NCI-H1694 treated with DMSO at 0.1 percent for 48 hours (cell line): Measurements from ENCODE around the gene C1QTNF7.
A peak's percentile ranks its signal among the peaks of the same experiment; 100 is the strongest.

Experiments
- DNase-seq: peaks from one replicate; lab custom pipeline; 2025; lab: John Stamatoyannopoulos, UW

The C1QTNF7 gene

DNA sequence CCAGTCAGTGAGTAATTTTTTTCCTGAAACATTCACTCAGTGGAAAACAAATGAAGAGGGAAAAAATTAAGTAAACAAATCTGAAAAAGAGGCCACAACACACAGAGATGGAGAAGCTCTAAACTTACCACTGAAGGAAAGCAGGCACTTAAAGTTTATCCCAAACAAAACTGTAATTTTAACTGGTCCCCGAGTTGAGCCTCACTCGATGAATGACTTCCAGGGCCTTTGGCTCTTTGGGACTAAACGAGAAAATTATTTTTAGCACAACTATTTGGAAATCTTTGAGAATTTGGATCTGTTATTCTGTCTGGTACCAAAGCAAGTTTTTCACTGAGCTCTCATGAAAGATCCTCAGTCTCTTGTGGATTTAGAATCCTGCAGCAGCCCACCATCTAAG is at the start of gene C1QTNF7:
Gene C1QTNF7, plus strand, starts transcription at position 333 of the 400 bp plus-strand sequence. CDS start 7,711 bp downstream, outside the sequence.
- DNase-seq, result no peak

DNA sequence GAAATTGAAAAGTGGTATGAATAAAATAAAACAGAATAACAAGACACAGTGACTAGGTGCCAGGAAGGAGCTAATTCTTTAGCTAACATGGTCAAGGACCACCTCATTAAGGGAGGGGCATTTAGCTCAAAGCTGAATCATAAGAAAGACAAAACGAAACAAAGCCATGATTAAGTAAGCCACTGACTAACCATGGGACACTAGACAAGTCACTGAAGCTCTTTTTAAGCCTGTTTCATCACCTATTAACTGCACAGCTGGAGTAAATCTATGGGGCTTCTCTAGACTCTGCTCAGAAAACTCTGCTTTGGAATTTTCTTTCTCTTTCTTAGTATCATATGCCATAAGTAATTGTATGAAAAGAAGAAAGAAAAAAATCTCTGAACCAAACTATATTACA is 49.8 kb upstream of the C1QTNF7 start:
- DNase-seq, result no peak

DNA sequence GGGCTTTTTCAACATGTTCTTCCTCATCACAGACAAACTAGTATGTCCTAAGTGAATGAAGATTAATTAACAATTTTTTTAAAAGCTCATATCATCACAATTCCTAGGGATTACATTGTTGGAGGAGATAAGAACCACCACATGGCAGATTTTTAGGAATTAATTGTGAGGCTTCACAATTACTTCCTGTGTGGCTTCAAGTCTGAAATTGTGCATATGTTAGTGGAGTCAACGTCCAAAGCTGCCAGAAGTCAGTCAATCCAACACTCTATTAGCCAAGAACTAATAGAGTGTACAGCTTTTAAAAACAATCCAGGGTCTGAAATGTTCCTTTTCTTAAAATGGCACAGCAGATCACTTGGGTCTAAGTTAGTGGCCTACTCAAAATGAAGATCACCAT is 49.3 kb upstream of the C1QTNF7 start:
- DNase-seq, result no peak

DNA sequence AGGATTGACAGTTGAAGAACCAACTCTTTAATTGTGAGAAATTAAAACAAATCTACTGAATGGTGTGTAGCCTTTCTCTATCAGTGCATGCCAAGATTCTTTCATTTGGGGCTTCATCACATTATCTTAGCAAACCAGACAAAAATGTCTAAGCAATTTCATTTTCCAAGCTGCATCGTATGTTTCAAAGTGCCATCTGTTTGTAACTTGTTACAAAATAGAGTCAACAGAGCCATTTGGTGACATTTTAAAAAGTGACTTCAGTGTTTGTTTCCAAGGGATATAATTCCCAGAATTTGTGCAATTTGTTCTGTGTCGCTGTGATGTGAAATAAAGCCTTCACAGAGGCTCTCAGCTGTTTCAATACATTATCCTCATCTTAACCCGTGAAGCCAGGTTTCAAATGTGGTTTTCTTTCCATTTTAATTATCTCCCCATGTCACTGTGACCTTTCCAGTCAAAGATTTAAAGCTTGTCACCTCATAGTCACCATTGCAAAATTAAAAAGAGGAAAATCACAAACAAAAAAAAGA is 46.0 kb upstream of the C1QTNF7 start:
- no peak for DNase-seq

GRCh38 chr4:15382669-15383273 is 45.1 kb upstream of the C1QTNF7 start:
- DNase-seq, result no peak

DNA sequence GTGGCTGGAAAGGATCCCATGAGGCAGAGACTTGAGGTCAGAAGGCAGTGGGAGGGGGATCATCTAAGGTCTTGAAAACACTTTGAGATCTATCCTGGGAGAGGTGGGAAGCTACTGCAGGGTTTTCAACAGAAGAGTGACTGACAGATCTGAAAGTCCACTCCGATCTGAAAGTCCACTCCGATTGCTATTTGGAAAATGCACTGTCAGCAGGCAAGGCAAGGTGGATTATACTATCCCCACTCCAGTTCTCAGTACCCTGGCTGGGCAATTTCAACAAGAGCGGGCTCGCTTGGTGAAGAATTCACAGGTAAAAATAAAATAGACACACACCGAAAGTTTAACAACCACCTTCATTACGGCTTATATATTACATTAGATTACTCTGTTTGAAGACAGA is 42.3 kb upstream of the C1QTNF7 start:
- DNase-seq, result no peak

DNA sequence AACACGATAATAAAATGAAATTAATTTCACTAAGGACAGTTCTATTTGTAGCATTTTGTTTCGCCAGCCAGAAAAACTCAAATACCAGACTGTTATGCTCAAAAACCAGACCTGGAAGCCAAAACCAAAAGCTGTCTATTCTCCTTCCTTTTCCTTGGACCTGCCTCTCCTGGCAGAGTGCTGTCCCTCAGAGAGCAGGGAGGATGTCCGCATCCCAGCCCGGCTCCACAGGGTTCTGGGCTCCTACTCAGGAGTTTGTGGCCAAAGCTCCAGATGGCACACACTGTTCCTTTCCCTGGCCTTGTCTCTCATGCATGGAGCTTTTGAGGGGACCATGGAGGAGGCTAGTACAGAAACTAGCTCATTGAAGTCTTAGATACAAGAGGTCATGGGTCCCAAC is 41.9 kb upstream of the C1QTNF7 start:
- DNase-seq, result no peak

DNA sequence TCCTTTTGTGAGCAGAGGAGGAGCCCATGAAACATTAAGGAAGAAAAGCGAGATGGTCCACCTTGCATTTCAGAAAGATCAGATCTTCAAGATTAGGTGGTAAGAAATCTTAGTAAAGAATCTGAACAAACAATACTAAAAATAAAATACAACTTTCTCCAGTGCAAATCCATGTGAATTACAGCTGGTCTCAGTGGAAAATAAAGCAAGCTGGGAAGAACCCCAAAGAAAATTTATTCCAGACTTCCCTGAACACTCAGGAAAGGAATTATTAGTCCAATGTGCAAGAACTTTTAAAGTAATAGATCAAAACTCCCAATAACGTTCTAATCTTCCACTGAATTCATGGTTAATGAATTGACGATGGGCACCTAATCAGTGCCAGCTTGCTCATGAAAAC is 37.3 kb upstream of the C1QTNF7 start:
- no peak for DNase-seq

GRCh38 chr4:15392053-15392805 is 35.6 kb upstream of the C1QTNF7 start:
- DNase-seq, result no peak

GRCh38 chr4:15395311-15395710 is 32.5 kb upstream of the C1QTNF7 start:
- no peak for DNase-seq

DNA sequence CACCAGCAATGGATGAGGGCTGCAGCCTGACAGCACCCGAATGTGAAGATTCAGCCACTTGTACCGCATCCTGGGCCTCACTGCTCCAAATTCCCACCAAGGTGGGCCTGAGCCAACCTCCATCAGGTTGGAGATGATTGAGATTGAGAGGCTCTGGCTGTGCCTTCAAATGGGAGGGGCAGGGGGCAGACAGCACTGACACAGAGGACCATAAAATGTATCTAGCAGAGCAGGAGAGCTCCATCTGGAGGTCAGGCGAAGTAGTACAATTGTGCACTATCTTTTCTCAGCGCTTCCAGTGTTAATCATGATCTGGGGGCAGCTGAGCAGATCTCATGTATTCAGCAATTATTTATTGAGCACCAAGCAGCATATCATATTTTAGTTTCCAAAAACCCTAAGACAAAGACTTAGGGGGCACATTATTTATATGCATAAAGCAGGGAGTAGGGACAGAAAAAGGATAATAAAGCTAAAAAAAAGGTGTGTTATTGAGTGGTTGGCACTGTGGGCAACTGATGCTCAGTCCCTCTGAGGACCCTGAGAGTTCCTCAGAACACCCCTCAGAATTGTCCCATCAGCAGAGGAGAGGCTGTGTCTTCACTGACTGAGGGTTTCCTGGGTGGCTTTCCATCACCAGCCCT is 31.6 kb upstream of the C1QTNF7 start:
- no peak for DNase-seq

DNA sequence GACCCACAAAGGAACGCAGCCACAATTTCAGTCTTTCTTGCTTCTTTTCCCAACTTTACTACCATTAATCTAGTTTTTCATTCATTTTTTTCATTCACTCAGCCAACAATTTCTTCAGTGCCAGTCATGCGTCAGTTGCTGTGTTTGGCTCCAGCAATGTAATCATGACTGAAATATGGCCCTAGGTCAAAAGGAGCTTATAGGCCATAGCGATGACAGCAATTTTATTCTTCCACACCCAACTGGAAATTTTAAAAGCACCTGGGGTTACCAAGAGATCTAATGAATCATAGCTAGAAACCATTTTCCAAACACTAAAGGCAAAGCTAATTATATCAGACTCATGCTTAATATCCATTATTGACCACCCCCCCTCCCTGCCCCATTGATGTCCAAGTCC is 29.8 kb upstream of the C1QTNF7 start:
- no peak for DNase-seq

GRCh38 chr4:15398732-15399131 is 29.1 kb upstream of the C1QTNF7 start:
- no peak for DNase-seq

DNA sequence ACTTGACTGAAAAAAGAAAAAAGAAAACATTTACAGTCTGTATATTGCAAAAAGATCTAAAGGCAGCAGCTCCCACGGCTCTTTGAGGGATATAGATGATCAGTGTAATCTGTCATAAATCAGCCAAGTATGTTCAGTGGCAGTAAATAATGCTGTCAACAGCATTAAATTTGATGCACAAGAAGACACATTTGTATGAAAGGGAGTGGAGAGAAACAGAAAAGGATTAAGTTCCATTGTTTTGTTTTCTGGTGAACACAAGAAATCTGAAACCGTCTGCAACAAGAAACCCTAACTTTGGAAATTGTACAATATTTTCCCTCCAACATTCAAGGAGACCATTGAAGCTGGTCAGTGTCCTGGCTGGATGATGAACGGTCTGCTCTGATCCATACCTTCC is 27.6 kb upstream of the C1QTNF7 start:
- no peak for DNase-seq

DNA sequence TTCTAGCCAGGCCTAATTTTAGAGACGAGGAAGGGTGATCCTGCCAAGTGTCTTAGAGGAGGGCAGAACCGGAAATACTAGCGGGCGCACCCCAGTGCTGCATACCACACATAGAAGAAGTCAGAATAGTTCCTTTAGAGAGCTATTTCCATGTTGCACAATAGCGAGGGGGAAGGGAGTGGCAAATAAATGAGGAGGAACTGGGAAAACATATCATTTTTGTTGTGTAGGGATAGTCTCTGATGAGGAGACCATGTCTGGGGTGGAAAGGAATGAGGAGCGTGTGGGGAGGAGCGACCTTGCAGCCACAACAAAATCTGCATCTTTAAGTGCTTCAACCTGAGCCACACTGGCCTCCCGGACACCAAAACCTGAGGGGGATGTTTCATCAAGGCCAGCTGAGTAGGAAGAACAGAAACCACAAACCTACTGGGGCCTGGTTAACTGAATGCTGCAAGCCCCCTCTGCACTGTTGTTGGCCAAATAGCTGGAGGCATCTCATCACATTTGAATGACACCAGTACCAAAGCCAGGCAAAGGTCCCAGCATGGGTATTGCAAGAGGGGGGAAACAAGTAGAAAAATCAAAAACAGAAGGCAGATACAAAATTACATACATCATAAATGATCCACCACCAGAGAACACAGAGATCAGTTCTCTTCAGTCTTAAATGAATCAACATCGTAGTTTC is 26.7 kb upstream of the C1QTNF7 start:
- DNase-seq, result peak; percentile 8

DNA sequence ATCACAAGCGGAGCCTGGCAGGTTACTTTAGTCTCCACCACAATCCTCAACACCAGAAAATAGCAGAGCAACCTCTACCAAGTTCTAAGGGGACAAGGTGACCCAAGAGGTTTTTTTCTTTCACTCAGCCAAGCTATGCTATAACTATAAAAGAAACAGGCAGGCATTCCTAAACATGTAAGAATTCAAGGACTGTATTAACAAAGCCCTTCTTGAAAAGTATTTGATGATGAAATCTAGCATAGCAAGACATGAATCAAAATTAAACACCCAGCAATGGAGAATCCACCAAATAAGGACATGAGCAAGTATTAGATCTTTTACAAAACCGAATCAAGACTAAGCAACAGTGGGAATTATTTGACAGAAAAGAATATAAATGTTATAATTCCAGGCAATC is 25.7 kb upstream of the C1QTNF7 start:
- DNase-seq, result no peak

- no peak for DNase-seq
Measured at GRCh38 chr4:15402974-15403373, 24.9 kb upstream of the C1QTNF7 start.

- DNase-seq, result no peak
Measured at GRCh38 chr4:15405018-15405417, 22.8 kb upstream of the C1QTNF7 start.

DNA sequence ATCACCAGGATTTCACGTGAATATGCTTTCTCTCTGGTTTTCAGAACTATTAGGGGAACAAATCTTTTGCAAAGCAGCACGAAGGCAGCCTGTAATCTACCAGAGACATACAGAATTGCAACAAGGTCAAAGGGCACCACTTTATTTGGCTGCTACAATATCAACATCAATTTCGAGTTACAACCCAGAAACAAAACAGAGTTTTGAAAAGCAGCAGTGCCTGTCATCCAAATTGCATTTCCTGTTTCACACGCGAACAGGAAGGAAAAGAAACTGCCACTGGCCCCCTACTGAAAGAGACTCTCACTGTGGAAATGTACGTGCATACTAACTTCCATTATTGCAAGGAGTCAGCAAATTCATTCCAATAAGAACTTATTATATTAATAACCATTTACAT is 17.1 kb upstream of the C1QTNF7 start:
- DNase-seq, result no peak

- DNase-seq, result no peak
Measured at GRCh38 chr4:15412461-15412860, 15.4 kb upstream of the C1QTNF7 start.

DNA sequence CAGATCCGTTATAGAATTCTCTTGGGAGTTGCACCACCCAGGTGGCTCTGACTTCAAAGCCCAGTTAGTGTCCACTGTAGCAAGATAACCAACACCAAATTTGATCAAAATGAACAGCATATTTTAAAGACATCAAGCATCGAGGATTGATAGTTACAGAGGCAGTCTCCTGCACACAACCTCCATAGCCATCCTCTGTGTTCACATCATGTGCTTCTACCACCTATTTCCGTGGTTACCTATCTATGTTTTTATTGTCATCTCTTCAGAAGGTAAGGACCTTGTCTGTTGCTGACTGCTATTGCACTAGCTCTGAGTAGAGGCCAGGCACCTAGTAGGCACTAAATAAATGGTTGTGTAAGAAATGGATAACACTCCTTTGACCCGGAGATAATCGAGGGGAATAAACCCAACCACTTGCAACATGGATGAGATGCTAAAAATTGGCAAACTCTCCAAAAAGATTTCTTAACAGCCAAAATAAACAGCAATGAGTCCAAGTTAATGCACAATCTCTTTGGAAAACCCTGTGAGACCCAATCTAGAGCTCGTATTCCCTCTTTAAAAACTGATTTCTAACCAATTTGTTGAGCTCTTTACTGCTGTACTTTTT is 14.7 kb upstream of the C1QTNF7 start:
- DNase-seq, result no peak

DNA sequence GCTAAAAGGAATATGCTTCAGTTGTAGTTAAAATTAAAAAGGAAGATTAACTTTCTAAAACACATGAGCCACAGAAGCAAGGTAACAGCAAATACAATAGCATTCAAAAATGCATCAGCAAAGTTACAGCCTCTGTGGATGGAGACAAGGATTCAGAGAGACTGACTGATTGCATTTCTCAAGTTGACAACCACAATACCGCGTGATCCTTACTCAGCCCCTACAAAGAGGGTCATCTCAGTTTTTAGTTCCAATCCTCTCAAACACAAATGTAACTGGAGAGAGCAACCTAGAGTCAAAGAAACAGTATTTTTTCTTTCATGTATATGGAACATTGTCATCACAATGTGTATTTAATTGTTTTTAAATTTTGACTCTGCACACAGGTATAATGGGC is 14.2 kb upstream of the C1QTNF7 start:
- DNase-seq, result no peak
